ENCODE data around the gene CSMD2.

CSMD2 gene

GRCh38 chr1:33852711-33853110, 312.3 kb downstream of the CSMD2 start:
- Histone ChIP-seq H3K4me1 (ENCODE audit: control insufficient read depth, insufficient read depth, low read length) (peaks cover 14% of the 10 kb centered on the region), H3K36me3 (ENCODE audit: control insufficient read depth, insufficient read depth, low read length) (no peaks in the 10 kb centered on the region), H3K9ac (ENCODE audit: low read depth, low read length) (no peak overlapping the region), H3K27me3 (ENCODE audit: control insufficient read depth, insufficient read depth, low read length) (no peaks in the 10 kb centered on the region), H3K4me3 (ENCODE audit: low read depth, low read length) (no peak overlapping the region), H3K9me3 (ENCODE audit: control insufficient read depth, insufficient read depth, low read length) (no peaks in the 10 kb centered on the region)

- Histone ChIP-seq H3K27me3 (ENCODE audit: control insufficient read depth, insufficient read depth, low read length) (no peaks in the 10 kb centered on the region), H3K9me3 (ENCODE audit: control insufficient read depth, insufficient read depth, low read length) (no peaks in the 10 kb centered on the region), H3K4me1 (ENCODE audit: control insufficient read depth, insufficient read depth, low read length) (peaks cover 14% of the 10 kb centered on the region), H3K4me3 (ENCODE audit: low read depth, low read length) (no peak overlapping the region), H3K9ac (ENCODE audit: low read depth, low read length) (no peak overlapping the region), H3K36me3 (ENCODE audit: control insufficient read depth, insufficient read depth, low read length) (peaks cover 2% of the 10 kb centered on the region)
These were observed 314.5 kb downstream of the CSMD2 start for GRCh38 chr1:33850481-33850880.

- no peaks in the 10 kb centered on the region for H3K9me3 ChIP-seq (ENCODE audit: control insufficient read depth, insufficient read depth, low read length)
- H3K36me3 ChIP-seq (ENCODE audit: control insufficient read depth, insufficient read depth, low read length): peaks cover 2% of the 10 kb centered on the region
- H3K4me3 ChIP-seq (ENCODE audit: low read depth, low read length): no peak overlapping the region
- no peaks in the 10 kb centered on the region for H3K27me3 ChIP-seq (ENCODE audit: control insufficient read depth, insufficient read depth, low read length)
- H3K4me1 ChIP-seq (ENCODE audit: control insufficient read depth, insufficient read depth, low read length): peaks cover 14% of the 10 kb centered on the region
- no peak overlapping the region for H3K9ac ChIP-seq (ENCODE audit: low read depth, low read length)
These were observed 315.8 kb downstream of the CSMD2 start for GRCh38 chr1:33849211-33849610.

GRCh38 chr1:33848205-33848937, 316.7 kb downstream of the CSMD2 start:
- Histone ChIP-seq H3K4me1 (ENCODE audit: control insufficient read depth, insufficient read depth, low read length) (peaks cover 14% of the 10 kb centered on the region), H3K9ac (ENCODE audit: low read depth, low read length) (no peak overlapping the region), H3K9me3 (ENCODE audit: control insufficient read depth, insufficient read depth, low read length) (no peaks in the 10 kb centered on the region), H3K27me3 (ENCODE audit: control insufficient read depth, insufficient read depth, low read length) (no peaks in the 10 kb centered on the region), H3K36me3 (ENCODE audit: control insufficient read depth, insufficient read depth, low read length) (peaks cover 2% of the 10 kb centered on the region), H3K4me3 (ENCODE audit: low read depth, low read length) (no peak overlapping the region)

GRCh38 chr1:33846861-33847260, 318.2 kb downstream of the CSMD2 start:
- Histone ChIP-seq H3K27me3 (ENCODE audit: control insufficient read depth, insufficient read depth, low read length) (no peaks in the 10 kb centered on the region), H3K4me1 (ENCODE audit: control insufficient read depth, insufficient read depth, low read length) (peaks cover 14% of the 10 kb centered on the region), H3K4me3 (ENCODE audit: low read depth, low read length) (no peak overlapping the region), H3K9me3 (ENCODE audit: control insufficient read depth, insufficient read depth, low read length) (no peaks in the 10 kb centered on the region), H3K9ac (ENCODE audit: low read depth, low read length) (no peak overlapping the region), H3K36me3 (ENCODE audit: control insufficient read depth, insufficient read depth, low read length) (peaks cover 2% of the 10 kb centered on the region)

- Histone ChIP-seq H3K27me3 (ENCODE audit: control insufficient read depth, insufficient read depth, low read length) (no peaks in the 10 kb centered on the region), H3K9ac (ENCODE audit: low read depth, low read length) (no peak overlapping the region), H3K36me3 (ENCODE audit: control insufficient read depth, insufficient read depth, low read length) (peaks cover 2% of the 10 kb centered on the region), H3K4me1 (ENCODE audit: control insufficient read depth, insufficient read depth, low read length) (peaks cover 11% of the 10 kb centered on the region), H3K4me3 (ENCODE audit: low read depth, low read length) (no peak overlapping the region), H3K9me3 (ENCODE audit: control insufficient read depth, insufficient read depth, low read length) (no peaks in the 10 kb centered on the region)
These were observed 320.9 kb downstream of the CSMD2 start for GRCh38 chr1:33844166-33844565.

- no peaks in the 10 kb centered on the region for H3K4me1 ChIP-seq (ENCODE audit: control insufficient read depth, insufficient read depth, low read length)
- H3K9ac ChIP-seq (ENCODE audit: low read depth, low read length): no peak overlapping the region
- H3K27me3 ChIP-seq (ENCODE audit: control insufficient read depth, insufficient read depth, low read length): no peaks in the 10 kb centered on the region
- H3K4me3 ChIP-seq (ENCODE audit: low read depth, low read length): no peak overlapping the region
- no peaks in the 10 kb centered on the region for H3K9me3 ChIP-seq (ENCODE audit: control insufficient read depth, insufficient read depth, low read length)
- H3K36me3 ChIP-seq (ENCODE audit: control insufficient read depth, insufficient read depth, low read length): peaks cover 2% of the 10 kb centered on the region
These were observed 322.7 kb downstream of the CSMD2 start for GRCh38 chr1:33842348-33842747.

- no peaks in the 10 kb centered on the region for H3K27me3 ChIP-seq (ENCODE audit: control insufficient read depth, insufficient read depth, low read length)
- peaks cover 2% of the 10 kb centered on the region for H3K9me3 ChIP-seq (ENCODE audit: control insufficient read depth, insufficient read depth, low read length)
- no peaks in the 10 kb centered on the region for H3K4me1 ChIP-seq (ENCODE audit: control insufficient read depth, insufficient read depth, low read length)
- no peak overlapping the region for H3K9ac ChIP-seq (ENCODE audit: low read depth, low read length)
- H3K4me3 ChIP-seq (ENCODE audit: low read depth, low read length): no peak overlapping the region
- peaks cover under 1% of the 10 kb centered on the region for H3K36me3 ChIP-seq (ENCODE audit: control insufficient read depth, insufficient read depth, low read length)
These were observed 323.5 kb downstream of the CSMD2 start for GRCh38 chr1:33841494-33841893.

GRCh38 chr1:33837635-33838034, 327.4 kb downstream of the CSMD2 start:
- peaks cover 2% of the 10 kb centered on the region for H3K9me3 ChIP-seq (ENCODE audit: control insufficient read depth, insufficient read depth, low read length)
- no peak overlapping the region for H3K4me3 ChIP-seq (ENCODE audit: low read depth, low read length)
- H3K9ac ChIP-seq (ENCODE audit: low read depth, low read length): no peak overlapping the region
- H3K36me3 ChIP-seq (ENCODE audit: control insufficient read depth, insufficient read depth, low read length): no peaks in the 10 kb centered on the region
- H3K27me3 ChIP-seq (ENCODE audit: control insufficient read depth, insufficient read depth, low read length): no peaks in the 10 kb centered on the region
- H3K4me1 ChIP-seq (ENCODE audit: control insufficient read depth, insufficient read depth, low read length): no peaks in the 10 kb centered on the region

- Histone ChIP-seq H3K36me3 (ENCODE audit: control insufficient read depth, insufficient read depth, low read length) (no peaks in the 10 kb centered on the region), H3K9me3 (ENCODE audit: control insufficient read depth, insufficient read depth, low read length) (peaks cover 2% of the 10 kb centered on the region), H3K4me3 (ENCODE audit: low read depth, low read length) (no peak overlapping the region), H3K4me1 (ENCODE audit: control insufficient read depth, insufficient read depth, low read length) (no peaks in the 10 kb centered on the region), H3K27me3 (ENCODE audit: control insufficient read depth, insufficient read depth, low read length) (no peaks in the 10 kb centered on the region), H3K9ac (ENCODE audit: low read depth, low read length) (no peak overlapping the region)
These were observed 328.1 kb downstream of the CSMD2 start for GRCh38 chr1:33836911-33837310.

- H3K4me1 ChIP-seq (ENCODE audit: control insufficient read depth, insufficient read depth, low read length): no peaks in the 10 kb centered on the region
- H3K27me3 ChIP-seq (ENCODE audit: control insufficient read depth, insufficient read depth, low read length): no peaks in the 10 kb centered on the region
- no peak overlapping the region for H3K4me3 ChIP-seq (ENCODE audit: low read depth, low read length)
- no peaks in the 10 kb centered on the region for H3K36me3 ChIP-seq (ENCODE audit: control insufficient read depth, insufficient read depth, low read length)
- H3K9ac ChIP-seq (ENCODE audit: low read depth, low read length): no peak overlapping the region
- peaks cover 10% of the 10 kb centered on the region for H3K9me3 ChIP-seq (ENCODE audit: control insufficient read depth, insufficient read depth, low read length)
These were observed 336.4 kb downstream of the CSMD2 start for GRCh38 chr1:33828654-33829053.

- Histone ChIP-seq H3K4me1 (ENCODE audit: control insufficient read depth, insufficient read depth, low read length) (no peaks in the 10 kb centered on the region), H3K27me3 (ENCODE audit: control insufficient read depth, insufficient read depth, low read length) (no peaks in the 10 kb centered on the region), H3K4me3 (ENCODE audit: low read depth, low read length) (no peak overlapping the region), H3K9ac (ENCODE audit: low read depth, low read length) (no peak overlapping the region), H3K9me3 (ENCODE audit: control insufficient read depth, insufficient read depth, low read length) (peaks cover 10% of the 10 kb centered on the region), H3K36me3 (ENCODE audit: control insufficient read depth, insufficient read depth, low read length) (no peaks in the 10 kb centered on the region)
These were observed 337.0 kb downstream of the CSMD2 start for GRCh38 chr1:33828059-33828458.
